ENCODE measurements around the gene MTHFD2L.
A peak's percentile ranks its signal among the peaks of the same experiment; 100 is the strongest.
"Not testable (repeated sequence)": the region's sequence is repeated elsewhere in the genome, so short reads cannot be mapped to it uniquely, and the experiment has no call there.

The MTHFD2L gene

GRCh38 chr4:74157561-74158465 is at the start of gene MTHFD2L:
TSS of gene MTHFD2L (plus strand) at chr4:74158118. CDS start at chr4:74158139, 21 bp downstream.
- ATAC-seq: peak; percentile 96 to 97

- ATAC-seq: no peak
These were observed 49.3 kb upstream of the MTHFD2L start for GRCh38 chr4:74108457-74109115.

- peak in 1 of 2 donors; percentile 25 for ATAC-seq
These were observed 48.6 kb upstream of the MTHFD2L start for GRCh38 chr4:74109116-74109869.

DNA sequence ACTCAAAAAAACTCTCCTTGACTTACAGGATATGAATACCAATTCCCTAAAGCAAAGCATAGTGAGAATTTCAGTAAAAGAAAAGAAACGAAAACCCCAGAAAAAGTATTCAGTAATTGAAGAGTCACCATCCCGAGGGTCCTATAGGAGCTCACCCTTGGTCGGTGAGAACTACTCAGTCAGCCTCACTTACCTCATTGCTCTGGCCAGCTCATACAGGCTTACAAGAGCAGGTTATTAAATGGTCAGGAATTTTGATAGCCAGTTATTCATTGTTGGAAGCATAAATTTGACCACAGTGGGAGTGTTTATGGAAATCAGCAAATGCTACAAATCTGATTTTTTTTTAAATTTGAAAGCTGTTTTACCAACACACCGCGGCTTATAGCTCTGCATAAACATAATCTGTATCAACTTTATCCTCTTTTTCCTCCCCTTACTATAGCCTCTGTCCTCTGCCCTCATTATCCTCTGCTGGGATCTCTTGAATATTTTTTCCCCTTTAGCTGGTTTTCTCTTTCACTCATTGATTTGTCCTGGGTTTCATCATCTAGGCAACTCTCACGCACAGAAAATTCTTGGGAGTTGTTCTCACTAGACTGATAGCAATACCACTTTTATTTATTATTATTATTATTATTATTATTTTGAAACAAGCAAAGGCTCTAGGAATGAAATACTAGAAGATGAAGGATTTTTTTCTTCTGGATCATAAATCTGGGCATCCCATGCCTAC is 47.9 kb upstream of the MTHFD2L start:
- no peak for ATAC-seq

DNA sequence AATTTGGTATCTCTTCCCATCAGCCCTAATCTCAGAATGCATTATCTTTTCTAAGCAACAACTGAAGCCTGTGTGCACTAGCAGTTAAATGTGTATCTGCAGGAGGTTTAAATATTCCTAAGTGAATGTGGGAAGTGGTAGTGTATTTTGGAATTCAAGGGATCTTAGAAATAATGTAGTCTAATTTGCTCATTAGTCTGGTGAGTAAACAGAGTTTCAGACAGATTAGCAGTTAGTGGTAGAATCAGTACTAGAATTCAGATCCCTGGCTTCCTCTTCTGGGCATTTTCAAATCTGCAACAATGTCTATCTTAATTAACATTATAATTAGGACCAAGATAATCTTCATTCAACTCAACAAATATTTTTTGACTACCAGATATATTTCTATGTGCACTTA is 47.2 kb upstream of the MTHFD2L start:
- ATAC-seq: no peak

DNA sequence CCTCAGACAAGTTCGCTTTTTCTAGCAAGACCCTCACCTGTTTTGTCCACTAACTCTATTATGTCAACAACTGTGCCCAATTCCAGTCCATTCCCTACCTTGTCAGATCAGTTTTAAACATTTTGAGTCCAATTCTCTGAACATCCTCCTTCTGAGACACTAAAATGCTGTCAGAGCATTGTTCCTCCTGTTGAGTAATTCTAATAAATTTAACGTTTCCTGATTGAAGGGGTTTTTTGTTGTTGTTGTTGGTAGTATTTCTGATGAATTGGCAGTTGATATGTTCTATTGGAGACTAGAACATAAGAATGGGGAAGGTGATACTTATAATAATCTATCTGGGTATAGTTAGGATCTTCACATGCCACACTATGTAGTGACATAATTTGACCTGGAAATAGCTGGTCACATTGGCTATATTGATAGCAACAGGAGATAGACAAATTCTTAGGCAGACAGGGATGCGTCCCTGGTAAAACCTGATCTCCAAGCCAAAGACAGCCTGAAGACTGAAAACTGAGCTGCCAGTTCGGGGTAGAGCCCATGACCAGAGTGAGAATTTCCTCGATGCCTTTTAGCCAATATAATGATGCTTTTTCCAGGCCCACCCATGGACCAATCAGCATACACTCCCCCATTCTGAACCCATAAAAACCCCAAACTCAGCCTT is 46.5 kb upstream of the MTHFD2L start:
- no peak for ATAC-seq

DNA sequence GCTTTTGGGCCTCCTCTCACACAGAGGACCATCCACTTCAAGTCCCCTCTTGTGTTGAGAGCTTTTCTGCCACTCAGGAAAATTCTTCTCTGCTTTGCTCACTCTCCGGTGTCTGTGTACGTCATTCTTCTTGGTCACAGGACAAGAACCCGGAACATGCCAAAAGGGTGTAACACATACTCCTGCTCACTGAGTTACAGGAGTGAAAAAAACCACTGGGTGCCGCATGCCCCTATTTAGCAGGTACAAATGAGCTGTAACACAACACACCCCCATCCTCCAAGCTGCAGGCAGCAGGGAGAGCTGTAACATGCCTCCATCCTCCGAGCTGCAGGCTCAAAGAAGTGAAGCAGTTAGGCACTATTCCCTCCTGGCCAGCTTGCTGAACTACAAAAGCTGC is 45.9 kb upstream of the MTHFD2L start:
- no peak for ATAC-seq

GRCh38 chr4:74112399-74113105 is 45.4 kb upstream of the MTHFD2L start:
- ATAC-seq: no peak

- no peak for ATAC-seq
These were observed 43.7 kb upstream of the MTHFD2L start for GRCh38 chr4:74114234-74114633.

- ATAC-seq: no peak
These were observed 40.8 kb upstream of the MTHFD2L start for GRCh38 chr4:74117024-74117534.

GRCh38 chr4:74118600-74119338 is 39.1 kb upstream of the MTHFD2L start:
- ATAC-seq: no peak

GRCh38 chr4:74120086-74120485 is 37.8 kb upstream of the MTHFD2L start:
- no peak for ATAC-seq

DNA sequence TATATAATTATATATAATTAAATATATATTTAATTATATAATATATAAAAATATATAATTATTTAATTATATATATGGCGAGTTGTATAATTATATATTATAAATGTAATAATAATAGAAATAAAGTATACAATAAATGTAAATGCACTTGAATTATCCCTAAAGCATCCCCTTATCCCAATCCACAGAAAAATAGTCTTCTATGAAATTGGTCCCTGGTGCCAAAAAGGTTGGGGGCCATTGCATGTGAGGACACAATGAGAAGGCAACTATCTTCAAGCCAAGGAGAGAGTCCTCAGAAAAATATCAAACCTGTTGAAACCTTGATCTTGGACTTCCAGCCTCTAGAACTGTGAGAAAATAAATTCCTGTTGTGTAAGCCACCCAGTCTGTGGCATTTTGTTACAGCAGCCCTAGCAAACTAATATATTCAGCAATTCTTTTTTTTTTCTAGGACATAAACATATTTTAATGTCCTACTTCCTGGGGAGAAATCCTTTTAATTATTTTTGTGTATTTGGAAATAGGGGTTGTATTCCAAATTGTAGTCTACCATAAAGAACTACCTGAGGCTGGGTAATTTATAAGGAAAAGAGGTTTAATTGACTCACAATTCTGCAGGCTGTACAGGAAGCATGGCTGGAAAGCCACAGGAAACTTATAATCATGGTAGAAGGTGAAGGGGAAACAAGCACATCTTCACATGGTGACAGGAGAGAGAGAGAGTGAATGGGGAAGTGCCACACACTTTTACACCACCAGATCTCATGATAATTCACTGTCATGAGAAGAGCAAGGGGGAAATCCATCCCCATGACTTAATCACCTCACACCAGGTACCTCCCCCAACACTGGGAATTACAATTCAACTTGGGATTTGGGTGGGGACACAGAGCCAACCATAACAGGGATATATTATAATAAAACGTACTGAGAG is 36.0 kb upstream of the MTHFD2L start:
- no peak for ATAC-seq

GRCh38 chr4:74123065-74123728 is 34.7 kb upstream of the MTHFD2L start:
- no peak for ATAC-seq

DNA sequence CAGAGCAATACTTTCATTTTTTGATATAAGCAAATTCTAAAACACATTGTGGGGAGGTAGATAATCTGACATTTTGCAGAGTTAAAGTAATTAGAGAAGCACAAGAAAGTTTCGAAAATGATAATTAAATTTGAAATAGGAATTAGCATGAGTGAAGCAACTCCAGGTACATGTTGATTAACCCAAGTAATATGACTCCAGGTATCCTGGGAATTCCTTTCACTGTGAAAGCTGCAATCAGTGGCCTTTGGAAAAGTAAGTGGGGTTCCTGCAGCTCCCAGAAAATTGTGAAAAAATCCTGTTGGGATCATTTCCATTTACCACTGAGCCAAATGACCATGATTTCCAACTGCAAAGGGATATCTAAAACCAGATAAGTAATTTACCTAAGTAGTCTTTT is 32.9 kb upstream of the MTHFD2L start:
- no peak for ATAC-seq

- ATAC-seq: no peak
These were observed 30.2 kb upstream of the MTHFD2L start for GRCh38 chr4:74127745-74128144.

DNA sequence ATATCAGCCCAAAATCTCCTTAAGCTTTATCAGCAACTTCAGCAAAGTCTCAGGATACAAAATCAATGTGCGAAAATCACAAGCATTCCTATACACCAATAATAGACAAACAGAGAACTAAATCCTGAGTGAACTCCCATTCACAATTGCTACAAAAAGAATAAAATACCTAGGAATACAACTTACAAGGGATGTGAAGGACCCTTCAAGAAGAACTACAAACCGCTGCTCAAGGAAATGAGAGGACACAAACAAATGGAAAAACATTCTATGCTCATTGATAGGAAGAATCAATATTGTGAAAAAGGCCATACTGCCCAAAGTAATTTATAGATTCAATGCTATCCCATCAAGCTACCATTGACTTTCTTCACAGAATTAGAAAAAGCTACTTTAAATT is 27.1 kb upstream of the MTHFD2L start:
- ATAC-seq: not testable (repeated sequence)

- ATAC-seq: not testable (repeated sequence)
These were observed 25.7 kb upstream of the MTHFD2L start for GRCh38 chr4:74132188-74132587.

- no peak for ATAC-seq
These were observed 25.0 kb upstream of the MTHFD2L start for GRCh38 chr4:74132944-74133343.

All from activated CD4-positive, CD25-positive, alpha-beta regulatory T cell treated with anti-CD3 and anti-CD28 coated beads, Interleukin-2, amount 50 U/mL, for 24 hours (primary cell).